NCI-H2196 (cell line): ENCODE results near the gene ST8SIA2.
"Not testable (repeated sequence)": the region's sequence is repeated elsewhere in the genome, so short reads cannot be mapped to it uniquely, and the experiment has no call there.

ENCODE experiments used
- DNase-seq: peaks from one replicate; lab custom pipeline; 2025; ENCODE audit not compliant: unreplicated experiment; lab: John Stamatoyannopoulos, UW

Gene ST8SIA2

GRCh38 chr15:92435145-92435544 is 41.5 kb downstream of the ST8SIA2 start:
- DNase-seq: no peak

GRCh38 chr15:92438471-92438870 is 44.8 kb downstream of the ST8SIA2 start:
- no peak for DNase-seq

DNA sequence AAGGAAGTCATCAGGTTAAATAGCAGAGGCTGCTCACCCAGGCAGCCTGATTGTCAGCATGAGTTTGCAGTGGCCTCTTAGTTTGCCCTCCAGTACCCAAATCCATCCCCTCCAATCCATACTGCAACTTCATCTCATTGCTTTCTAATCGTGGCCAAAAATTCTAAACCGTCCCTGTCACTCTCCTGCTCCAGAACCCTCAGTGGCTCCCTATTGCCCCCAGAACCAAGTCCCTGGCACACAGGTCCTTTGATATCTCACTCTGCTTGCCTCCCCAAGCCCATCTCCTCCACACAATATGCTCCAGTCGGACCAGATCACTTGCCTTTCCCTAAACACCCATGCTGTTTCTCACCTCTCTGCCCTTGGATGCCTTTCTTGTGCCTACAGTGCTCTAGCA is 49.7 kb downstream of the ST8SIA2 start:
- DNase-seq: no peak

- no peak for DNase-seq
Observed at GRCh38 chr15:92444631-92445030, 51.0 kb downstream of the ST8SIA2 start.

DNA sequence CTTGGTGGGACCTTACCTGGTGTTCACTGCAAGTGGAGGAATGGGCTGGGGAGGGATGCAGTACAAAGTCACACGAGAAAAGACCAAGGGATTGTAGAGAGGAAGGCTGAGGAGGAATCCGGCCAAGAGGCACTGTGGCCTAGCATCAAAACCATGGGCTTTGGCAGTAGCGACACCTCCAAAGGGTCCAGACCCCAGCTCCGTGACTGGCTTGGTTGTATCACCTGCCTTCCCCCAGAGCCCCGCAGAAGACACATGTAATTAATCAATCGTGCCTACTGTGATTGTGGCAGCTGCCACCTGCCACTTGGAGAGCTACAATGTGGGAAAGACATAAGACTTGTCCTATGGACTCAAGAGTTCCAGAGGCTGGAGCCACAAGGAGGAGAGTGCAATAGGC is 54.7 kb downstream of the ST8SIA2 start:
- DNase-seq: no peak

DNA sequence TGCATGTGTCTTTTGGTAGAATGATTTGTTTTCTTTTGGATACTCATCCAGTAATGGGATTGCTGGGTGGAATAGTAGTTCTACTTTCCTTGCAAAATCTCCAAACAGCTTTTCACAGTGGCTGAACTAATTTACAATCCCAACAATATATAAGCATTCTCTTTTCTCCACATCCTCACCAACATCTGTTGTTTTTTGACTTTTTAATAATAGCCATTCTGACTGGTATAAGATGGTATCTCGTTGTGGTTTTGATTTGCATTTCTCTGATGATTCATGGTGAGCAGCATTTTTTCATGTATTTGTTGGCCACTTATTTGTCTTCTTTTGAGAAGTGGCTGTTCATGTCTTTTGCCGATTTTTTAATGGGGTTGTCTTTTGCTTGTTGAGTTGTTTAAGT is 55.8 kb downstream of the ST8SIA2 start:
- no peak for DNase-seq

GRCh38 chr15:92451225-92451825 is 57.6 kb downstream of the ST8SIA2 start:
- DNase-seq: no peak

DNA sequence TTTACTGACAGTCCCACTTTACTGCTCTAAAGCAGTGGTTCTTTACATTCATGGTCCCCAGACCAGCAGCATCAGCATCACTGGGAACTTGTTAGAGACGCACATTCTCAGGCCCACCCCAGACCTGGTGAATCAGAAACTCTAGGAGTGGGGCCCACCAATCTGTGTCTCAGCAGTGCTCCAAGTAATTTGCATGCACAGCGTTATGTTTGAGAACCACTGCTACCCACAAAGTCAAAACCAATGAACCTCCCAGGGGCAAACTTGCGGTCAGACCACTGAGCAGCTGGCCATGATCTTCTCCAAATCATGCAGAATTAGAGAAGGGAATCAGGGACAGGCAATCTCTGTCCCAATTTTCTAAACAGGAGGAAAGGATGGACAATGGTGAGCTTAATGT is 58.5 kb downstream of the ST8SIA2 start:
- no peak for DNase-seq

GRCh38 chr15:92453607-92454006 is 59.9 kb downstream of the ST8SIA2 start:
- DNase-seq: no peak

DNA sequence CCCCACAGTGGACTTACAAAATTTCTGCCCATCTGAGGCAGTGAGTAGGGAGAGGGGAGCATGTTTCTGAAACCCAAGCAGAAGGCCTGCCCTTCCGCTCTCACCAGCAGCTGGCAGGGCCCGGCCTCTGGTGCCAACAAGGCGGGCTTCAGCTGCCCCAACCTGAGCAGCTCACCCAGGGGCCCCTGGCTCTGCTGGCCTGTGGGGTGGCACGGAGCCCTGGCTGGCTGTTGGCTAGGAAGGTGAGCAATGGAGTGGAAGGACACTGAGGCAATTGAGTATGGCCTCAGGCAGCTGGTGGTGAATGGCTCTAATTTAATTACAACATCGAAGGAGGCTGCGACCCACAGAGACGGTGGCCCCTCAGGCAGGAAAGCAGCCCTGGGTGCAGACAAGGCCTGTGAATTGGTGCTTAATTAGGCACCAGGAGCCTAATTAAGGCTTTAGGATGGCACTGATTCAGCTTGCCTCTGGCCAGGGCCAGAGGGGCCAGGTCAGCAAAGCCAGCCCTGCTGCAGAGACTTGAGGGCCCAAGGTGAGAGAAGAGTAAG is 60.9 kb downstream of the ST8SIA2 start:
- DNase-seq: no peak

- DNase-seq: no peak
Observed at GRCh38 chr15:92455271-92455670, 61.6 kb downstream of the ST8SIA2 start.

- DNase-seq: no peak
Observed at GRCh38 chr15:92457471-92458041, 63.9 kb downstream of the ST8SIA2 start.

DNA sequence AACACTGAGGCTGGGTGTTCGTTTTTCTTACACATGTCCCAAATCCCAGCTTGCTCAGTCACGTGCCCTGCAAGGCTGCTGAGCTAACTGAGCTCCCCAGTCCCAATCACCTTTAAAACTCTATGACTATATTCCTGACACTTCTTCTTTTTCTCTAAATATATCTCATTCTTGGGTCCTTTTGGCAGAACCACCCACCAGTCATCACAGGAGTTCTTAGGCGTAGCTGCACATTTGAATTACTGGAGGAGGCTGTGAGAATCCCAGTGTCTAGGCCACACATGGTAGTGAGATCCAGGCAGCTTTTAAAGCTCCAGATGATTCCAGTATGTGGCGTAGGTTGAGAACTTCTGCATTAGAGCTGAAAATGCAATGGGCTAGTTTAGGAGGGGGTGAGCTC is 66.3 kb downstream of the ST8SIA2 start:
- DNase-seq: no peak

GRCh38 chr15:92462424-92463125 is 68.9 kb downstream of the ST8SIA2 start:
- no peak for DNase-seq

DNA sequence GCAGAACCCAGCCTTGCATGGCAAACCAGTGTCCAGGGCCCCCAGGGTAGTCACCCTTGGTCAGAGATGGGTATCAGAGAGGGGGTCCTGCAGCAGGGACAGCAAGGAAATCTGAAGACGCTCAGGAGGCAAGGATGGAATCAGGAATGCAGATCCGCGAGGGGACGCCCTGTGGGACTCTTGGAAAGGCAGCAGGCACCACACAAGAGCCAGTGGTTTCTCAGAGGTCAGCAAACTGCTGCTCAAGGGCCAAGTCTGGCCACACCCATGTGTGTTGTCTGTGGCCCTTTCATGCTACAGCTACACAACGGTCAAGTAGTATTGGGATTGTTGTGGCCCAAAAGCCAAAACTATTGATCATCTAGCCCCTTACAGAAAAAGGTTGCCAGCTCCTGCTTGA is 69.7 kb downstream of the ST8SIA2 start:
- no peak for DNase-seq

DNA sequence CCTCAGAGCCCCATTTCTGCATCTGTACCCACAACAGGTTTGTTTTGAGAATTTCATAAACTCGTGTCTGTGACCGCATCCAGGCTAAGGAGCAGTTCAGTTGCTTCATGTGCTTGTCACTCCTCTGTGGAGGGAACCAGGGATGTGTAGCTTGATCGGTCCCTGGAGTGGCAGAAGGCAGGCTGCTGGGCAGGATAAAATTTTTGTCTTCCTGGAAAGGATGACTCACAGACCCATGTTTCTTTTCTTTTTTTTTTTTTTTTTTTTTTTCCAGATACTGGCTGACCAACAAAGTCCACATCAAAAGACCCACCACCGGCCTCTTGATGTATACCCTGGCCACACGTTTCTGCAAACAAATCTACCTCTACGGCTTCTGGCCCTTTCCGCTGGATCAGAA is 70.1 kb downstream of the ST8SIA2 start:
- DNase-seq: no peak

DNA sequence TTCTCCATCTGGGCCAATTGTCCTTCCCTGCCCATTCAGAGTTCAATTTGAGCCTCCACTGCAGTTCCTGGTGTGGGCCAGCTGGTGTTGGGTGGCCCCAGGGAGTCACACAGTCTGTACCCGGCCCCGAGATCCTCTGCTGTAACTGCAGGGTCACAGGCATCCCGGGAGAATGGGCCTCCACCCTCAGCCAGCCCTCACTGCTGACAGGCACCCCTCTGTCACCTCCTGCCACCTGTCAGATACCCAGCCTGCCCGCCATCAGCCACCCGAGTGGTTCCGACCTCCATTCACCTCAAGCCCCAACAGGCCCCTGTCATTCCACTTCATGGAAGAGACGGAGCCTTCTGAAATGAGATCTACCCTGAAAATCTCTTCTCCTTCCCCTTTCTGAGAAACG is 73.2 kb downstream of the ST8SIA2 start:
- DNase-seq: no peak

GRCh38 chr15:92467245-92467644 is 73.6 kb downstream of the ST8SIA2 start:
- DNase-seq: no peak

GRCh38 chr15:92468991-92469390 is 75.3 kb downstream of the ST8SIA2 start:
- DNase-seq: no peak

GRCh38 chr15:92471288-92471687 is 77.6 kb downstream of the ST8SIA2 start:
- DNase-seq: no peak

- no peak for DNase-seq
Observed at GRCh38 chr15:92473756-92474155, 80.1 kb downstream of the ST8SIA2 start.

DNA sequence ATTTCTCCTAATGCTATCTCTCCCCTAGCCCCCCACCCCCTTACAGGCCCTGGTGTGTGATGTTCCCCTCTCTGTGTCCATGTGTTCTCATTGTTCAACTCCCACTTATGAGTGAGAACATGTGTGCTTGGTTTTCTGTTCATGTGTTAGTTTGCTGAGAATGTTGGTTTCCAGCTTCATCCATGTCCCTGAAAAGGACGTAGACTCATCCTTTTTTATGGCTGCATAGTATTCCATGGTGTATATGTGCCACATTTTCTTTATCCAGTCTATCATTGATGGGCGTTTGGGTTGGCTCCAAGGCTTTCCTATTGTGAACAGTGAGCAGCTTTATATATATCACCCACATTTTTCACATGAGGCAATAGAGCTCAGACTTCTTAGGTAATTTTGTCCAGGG is 86.0 kb downstream of the ST8SIA2 start:
- DNase-seq: not testable (repeated sequence)
